HG03196 (cell line): Measurements from ENCODE around the gene UBAC2.
"Not testable (repeated sequence)": the region's sequence is repeated elsewhere in the genome, so short reads cannot be mapped to it uniquely, and the experiment has no call there.

ENCODE experiments used
- ATAC-seq: cut with Tn5 transposase; IDR thresholded peaks from one replicate; pipeline ENCODE4 v1.9.1; 2021; ENCODE audit not compliant: unreplicated experiment

UBAC2 gene

GRCh38 chr13:99388334-99388923 lies 187.8 kb downstream of the UBAC2 start:
- ATAC-seq = no peak

GRCh38 chr13:99389094-99389493 lies 188.4 kb downstream of the UBAC2 start:
- not testable (repeated sequence) for ATAC-seq

GRCh38 chr13:99389520-99390304 lies 189.1 kb downstream of the UBAC2 start:
- ATAC-seq = no peak

GRCh38 chr13:99390601-99391000 lies 189.9 kb downstream of the UBAC2 start:
- ATAC-seq = no peak

GRCh38 chr13:99391781-99392469 lies 191.3 kb downstream of the UBAC2 start:
- ATAC-seq = no peak

GRCh38 chr13:99392470-99393135 lies 191.9 kb downstream of the UBAC2 start:
- no peak for ATAC-seq

- not testable (repeated sequence) for ATAC-seq
Measured at GRCh38 chr13:99393391-99393790, 192.7 kb downstream of the UBAC2 start.

- no peak for ATAC-seq
Measured at GRCh38 chr13:99393791-99394735, 193.4 kb downstream of the UBAC2 start.

- no peak for ATAC-seq
Measured at GRCh38 chr13:99395436-99395835, 194.8 kb downstream of the UBAC2 start.

GRCh38 chr13:99396446-99396845 lies 195.8 kb downstream of the UBAC2 start:
- no peak for ATAC-seq

- ATAC-seq = no peak
Measured at GRCh38 chr13:99398071-99398470, 197.4 kb downstream of the UBAC2 start.

GRCh38 chr13:99398916-99399622 lies 198.4 kb downstream of the UBAC2 start:
- no peak for ATAC-seq

- no peak for ATAC-seq
Measured at GRCh38 chr13:99399623-99399974, 198.9 kb downstream of the UBAC2 start.

- ATAC-seq = no peak
Measured at GRCh38 chr13:99403458-99403971, 202.9 kb downstream of the UBAC2 start.

GRCh38 chr13:99404005-99404755 lies 203.5 kb downstream of the UBAC2 start:
- no peak for ATAC-seq

- no peak for ATAC-seq
Measured at GRCh38 chr13:99405966-99406365, 205.3 kb downstream of the UBAC2 start.

GRCh38 chr13:99406799-99407201 lies 206.1 kb downstream of the UBAC2 start:
- no peak for ATAC-seq

GRCh38 chr13:99407906-99408702 lies 207.4 kb downstream of the UBAC2 start:
- ATAC-seq = no peak
